LNCaP clone FGC (cell line): ENCODE results near the gene HOXA2.

ENCODE experiments used
- DNase-seq: peaks from one replicate; pipeline ENCODE4 v3.0.0-alpha.2; 2011; ENCODE audit warnings: low read depth
- H3K4me3 ChIP-seq: 2 replicates; pipeline ENCODE4 v1.5.1; 2011; ENCODE audit warnings: mild to moderate bottlenecking, low read depth, low read length, control low read depth
- CTCF ChIP-seq: IDR thresholded peaks from 2 replicates; pipeline ENCODE4 v1.5.1; 2012; ENCODE audit warnings: mild to moderate bottlenecking; ENCODE audit not compliant: control insufficient read depth, insufficient read depth; ENCODE audit errors: extremely low read depth

Gene HOXA2

DNA sequence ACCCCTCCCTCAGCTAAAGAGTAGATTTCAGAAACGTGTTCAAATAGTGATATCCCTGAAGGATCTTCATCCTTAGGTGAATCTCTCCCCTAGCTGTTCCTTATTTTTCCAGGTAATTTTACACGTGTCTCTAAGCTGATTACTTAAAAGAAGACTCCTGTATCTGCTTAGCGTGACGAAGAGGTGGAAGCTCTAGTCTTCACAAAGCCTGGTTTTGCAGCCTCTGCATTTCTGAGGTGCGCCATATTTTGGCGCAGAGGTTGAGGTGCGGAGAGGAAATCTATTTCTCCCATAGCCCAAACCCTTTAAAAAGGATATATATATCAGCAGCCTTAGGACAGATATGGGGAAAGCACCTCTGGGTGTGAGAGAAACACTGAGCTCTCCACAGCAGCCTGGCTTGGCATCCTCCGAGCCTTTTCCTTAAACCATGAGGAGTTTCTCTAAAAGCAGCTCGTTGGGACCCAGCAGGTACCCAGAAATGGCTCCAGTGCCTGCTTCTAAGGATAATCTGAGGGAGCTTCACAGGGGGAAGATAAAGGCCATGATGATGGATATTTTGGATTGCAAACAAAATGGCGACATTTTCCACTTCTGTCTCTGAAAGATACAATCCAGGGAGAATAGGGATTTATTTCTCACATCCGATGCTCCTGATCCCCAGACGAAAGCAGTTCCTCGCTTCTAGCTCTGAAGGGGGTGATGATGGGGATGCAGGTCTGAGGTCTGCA, 3.0 kb upstream of the HOXA2 start:
- DNase-seq: no peak
- no peak overlapping the region for H3K4me3 ChIP-seq
- no peak for TF ChIP-seq CTCF

DNA sequence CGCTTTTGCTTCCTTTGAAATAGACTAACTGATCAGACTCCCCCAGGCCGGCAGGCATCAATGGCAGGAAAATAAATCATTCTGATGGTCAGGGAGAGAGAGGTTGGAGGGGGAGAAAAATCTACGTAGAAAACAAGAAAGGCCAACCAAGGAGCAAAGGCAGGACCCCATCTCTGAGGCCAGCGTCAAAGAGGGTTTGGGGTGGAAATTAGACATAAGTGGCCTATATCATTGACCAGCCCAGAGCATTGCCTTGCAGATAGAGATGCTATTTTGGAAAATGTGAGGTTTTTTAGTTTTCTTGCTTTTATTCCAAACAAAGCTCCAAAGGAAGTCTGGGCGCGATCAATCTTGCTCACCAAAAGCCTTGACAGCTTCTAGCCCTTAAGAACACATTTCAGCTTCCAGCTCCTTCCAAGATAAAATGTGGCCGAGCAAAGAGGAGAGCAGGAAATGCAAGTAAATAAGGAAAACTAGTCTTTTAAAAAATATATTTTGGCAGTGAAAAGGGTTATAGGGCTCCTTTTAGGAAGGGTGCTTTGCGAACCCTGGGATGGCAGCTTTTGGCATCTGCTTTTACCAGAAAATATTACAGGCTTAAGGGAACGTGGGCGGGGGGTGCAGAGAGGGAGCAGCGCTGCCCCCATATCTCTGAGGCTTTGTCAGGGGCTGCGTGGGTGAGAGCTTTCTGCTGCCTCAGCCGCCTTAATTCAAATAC, 2.0 kb upstream of the HOXA2 start:
- no peak overlapping the region for H3K4me3 ChIP-seq
- no peak for TF ChIP-seq CTCF
- DNase-seq: no peak

DNA sequence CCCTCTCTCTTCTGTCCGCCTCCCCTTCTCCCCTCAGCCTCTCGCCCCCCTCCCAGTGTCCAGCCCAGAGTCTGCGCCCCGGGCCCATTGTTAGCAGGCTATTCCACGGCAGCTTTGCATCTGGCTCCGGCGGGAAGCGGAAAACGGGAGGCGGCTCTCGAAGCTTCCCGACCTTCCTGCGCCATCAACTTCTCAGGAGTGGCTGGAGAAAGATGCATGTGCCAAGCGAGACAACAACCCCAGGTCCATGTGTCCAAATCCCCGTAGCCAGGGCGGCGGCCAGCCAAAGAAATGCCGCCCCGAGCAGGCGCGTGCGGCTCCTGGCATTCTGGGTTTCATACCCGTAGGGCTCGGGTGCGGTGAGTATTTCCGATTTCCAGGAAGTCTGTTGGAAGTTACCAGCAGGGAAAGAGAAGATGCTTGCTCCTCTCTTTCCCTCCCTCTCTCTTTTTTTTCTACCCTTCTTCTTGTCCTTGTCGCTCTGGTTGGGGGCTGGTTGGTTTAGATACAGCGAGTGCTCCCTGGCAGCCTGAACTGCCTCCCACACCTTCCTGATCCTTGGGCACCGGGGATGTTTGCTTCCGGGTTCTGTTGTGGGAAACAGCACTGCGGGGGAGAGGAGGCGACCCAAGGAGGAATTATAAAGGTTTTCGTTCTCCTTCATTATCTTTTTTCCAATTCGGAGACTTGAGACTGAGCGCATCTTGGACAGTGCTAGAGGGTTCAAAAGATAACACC, 1.2 kb upstream of the HOXA2 start:
- no peak for TF ChIP-seq CTCF

DNA sequence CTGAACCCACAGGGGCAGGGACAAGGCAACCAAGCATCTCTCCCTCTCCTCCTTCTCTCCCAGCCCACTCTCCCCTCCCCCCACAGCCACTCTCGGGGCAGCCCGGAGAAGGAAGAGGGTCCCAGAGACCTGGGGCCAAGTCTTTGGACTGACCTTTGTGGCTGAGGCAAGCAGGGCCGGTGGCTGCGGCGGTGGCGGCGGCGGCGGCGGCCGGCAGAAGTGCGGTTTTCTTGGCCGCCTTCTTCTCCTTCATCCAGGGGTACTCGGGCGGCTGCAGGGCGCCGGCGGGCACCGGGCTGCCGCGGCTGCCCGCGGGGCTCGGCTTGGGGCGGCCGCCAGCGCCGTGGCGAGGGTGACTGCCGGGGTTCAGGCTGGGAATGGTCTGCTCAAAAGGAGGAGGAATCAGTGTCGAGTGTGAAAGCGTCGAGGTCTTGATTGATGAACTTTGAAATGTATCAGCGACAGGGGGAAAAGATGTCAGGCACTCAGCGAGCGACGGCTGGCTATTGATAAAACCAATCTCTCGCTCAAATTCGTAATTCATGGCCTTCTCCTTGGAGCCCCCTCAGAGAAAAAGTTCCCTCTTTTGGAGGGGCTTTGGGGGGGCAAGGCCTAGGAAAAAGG, 414 bp downstream of the HOXA2 start:
- no peak overlapping the region for H3K4me3 ChIP-seq
- TF ChIP-seq CTCF: no peak
- no peak for DNase-seq

More for the DNA sequence above, 1.2 kb upstream of the HOXA2 start:
- H3K4me3 ChIP-seq: no peak overlapping the region
- DNase-seq: no peak

- no peak for DNase-seq
- H3K4me3 ChIP-seq: no peak overlapping the region
Measured at GRCh38 chr7:27101171-27101956, 1.1 kb downstream of the HOXA2 start.

More at GRCh38 chr7:27101171-27101956, 1.1 kb downstream of the HOXA2 start:
- no peak for TF ChIP-seq CTCF
